DMS 273 (cell line): ENCODE measurements around the gene PRR5L.
A peak's percentile ranks its signal among the peaks of the same experiment; 100 is the strongest.

ENCODE experiments used
- DNase-seq: peaks from one replicate; lab custom pipeline; 2025; ENCODE audit not compliant: unreplicated experiment; lab: John Stamatoyannopoulos, UW

PRR5L gene

GRCh38 chr11:36427876-36428275 lies 131.8 kb downstream of the PRR5L start:
- DNase-seq = no peak

DNA sequence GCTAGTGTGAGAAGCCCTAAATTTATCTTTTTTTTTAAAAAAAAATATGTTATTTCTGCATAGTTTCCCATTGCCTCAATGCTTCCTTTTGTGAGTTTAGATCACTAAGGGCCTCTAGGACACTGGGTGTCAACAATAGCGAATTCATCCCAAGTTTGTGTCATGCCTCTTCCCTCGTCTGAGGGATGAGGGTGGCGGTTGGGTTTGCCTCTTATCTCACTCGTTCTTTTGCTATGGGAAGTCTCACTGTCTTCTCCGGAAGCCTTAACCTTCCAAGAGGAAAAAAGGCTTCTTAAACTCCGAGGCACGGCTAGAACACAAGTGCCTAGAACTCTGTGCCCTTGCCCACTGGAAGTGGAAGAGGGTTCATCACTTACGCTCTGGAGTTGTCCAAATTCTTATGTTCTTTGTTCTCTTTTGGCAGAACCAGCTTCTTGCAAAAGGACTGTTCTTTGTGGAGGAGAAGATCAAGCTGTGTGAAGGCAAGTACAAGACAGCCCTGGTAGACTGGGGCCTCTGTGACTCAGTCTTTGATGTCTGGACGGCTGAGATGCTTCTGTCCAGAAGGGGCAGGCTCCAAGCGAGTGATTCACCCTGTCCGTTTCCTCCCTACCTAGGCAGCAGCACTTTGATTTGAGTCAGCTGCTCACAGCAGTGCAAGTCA lies 135.5 kb downstream of the PRR5L start:
- no peak for DNase-seq

GRCh38 chr11:36432093-36432469 lies 136.0 kb downstream of the PRR5L start:
- no peak for DNase-seq

DNA sequence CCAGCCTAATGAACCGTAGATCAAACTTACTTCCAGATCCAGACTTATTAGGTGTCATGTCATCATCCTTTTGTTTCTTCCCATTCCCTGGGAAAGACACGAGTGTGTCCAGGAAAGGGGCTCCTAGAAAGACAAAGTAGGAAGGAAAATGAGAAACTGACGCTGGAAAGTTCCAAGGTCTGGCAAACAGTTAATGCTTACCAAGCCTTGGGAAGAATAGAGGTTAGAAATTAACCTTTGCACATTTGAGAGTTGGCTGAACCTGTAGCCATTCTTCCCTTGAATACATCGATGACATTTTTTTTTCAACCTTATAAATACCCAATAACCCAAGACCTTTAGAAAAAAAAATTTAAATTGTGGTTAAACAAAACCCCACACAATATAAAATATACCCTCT lies 136.7 kb downstream of the PRR5L start:
- no peak for DNase-seq

DNA sequence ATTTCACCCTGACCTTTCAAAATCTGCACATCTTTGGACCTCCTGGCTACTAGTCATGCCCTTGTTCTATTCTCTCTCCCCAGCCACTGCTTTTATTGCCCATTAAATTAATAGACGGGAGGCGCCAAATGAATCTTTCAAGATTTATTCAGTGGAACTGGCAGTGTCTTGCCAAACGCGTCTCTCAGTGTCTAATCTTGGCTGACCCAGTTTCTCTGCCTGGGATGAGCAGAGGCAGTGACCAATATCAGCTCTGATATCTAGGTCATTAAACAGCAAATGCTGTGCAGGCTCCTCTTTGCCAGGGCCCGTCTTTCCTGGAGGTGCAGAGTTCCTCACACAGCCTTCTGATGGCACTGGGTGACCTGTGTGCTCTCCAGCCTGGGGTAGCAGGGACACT lies 140.0 kb downstream of the PRR5L start:
- DNase-seq = no peak

- no peak for DNase-seq
These were observed 140.5 kb downstream of the PRR5L start for GRCh38 chr11:36436589-36436988.

GRCh38 chr11:36437413-36437812 lies 141.3 kb downstream of the PRR5L start:
- DNase-seq = no peak

- no peak for DNase-seq
These were observed 142.0 kb downstream of the PRR5L start for GRCh38 chr11:36438126-36438525.

GRCh38 chr11:36441610-36442208 lies 145.6 kb downstream of the PRR5L start:
- no peak for DNase-seq

DNA sequence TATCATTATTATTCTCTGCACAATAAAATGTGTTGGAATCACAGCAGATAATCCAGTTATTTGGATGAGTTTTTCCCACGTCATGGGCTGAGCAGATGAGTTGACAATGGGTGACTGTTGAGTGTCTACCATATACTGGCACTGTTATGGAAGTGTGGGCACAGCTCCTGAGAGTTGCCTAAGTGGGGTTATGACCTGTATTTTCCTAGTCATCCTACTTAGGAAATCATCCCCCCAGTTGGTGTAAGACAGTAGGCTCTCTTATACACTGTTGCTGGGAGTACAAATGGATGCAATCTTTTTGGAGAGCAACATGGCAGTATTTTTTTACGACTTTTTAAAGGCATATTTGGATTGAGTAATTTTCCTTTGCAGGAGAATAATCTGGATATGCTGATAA lies 147.6 kb downstream of the PRR5L start:
- no peak for DNase-seq

GRCh38 chr11:36446135-36446534 lies 150.0 kb downstream of the PRR5L start:
- DNase-seq = no peak

DNA sequence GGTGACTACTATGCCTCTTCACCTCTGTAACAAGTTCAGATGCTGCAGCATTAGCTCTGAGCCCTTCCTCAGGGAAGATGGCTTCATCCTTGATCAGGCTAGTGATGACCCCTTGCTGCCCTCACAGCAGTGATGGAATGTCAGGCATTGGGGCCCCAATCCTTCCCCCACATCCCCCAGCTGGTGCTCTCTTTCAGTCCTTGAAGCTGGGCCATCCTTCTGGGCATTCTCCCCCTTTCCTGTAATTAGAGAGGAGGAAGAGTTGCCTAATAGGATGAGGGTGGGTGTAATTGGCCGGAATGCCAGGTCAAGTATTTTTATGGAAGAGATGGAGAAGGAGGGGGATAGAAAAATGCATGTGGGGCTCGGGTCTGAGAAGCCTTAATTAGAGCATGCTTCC lies 151.4 kb downstream of the PRR5L start:
- no peak for DNase-seq

DNA sequence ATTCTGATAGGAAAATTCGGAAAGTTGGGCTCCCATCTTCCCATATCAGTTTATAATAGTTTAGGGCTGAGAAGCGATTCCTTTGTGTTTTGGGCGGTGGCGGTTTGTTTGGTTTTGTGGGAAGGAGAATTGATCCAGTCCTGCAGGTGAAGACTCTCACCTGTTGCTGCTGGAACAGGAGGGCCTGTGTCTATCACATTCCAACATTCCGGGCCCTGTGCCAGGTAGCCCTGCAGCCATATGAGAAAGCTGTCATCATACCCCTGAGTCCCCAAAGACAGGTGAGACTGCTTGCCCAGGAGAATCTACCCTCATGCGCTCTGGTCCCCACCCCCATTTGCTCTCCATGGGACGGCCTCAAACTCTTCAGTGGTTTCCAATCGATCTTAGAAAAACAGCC lies 151.9 kb downstream of the PRR5L start:
- DNase-seq = no peak

- no peak for DNase-seq
These were observed 153.5 kb downstream of the PRR5L start for GRCh38 chr11:36449561-36450096.

DNA sequence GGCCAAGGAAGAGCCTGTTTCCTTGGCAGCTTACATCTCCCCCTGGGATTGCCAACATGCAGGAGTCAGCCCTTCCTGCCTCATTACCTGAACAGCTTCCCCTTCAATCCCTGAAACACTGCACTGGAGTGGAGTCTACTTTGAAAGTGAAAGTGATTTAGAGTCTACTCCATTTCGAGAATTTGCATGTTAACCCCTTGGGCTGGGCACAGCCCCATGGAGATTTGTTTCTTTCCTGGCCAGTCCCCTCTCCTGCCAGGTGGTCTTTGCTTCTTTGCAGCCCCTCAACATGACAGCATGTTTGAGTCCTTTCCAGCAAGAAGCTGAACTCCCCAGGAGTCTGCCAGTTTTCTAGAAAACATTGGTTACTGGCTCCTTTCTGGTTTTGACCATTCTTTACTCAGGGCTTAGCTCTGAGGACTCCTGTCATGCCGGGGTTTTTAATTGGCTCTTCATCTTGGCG lies 154.1 kb downstream of the PRR5L start:
- DNase-seq = no peak

GRCh38 chr11:36451045-36451444 lies 155.0 kb downstream of the PRR5L start:
- no peak for DNase-seq

- DNase-seq = no peak
These were observed 155.6 kb downstream of the PRR5L start for GRCh38 chr11:36451681-36452080.

DNA sequence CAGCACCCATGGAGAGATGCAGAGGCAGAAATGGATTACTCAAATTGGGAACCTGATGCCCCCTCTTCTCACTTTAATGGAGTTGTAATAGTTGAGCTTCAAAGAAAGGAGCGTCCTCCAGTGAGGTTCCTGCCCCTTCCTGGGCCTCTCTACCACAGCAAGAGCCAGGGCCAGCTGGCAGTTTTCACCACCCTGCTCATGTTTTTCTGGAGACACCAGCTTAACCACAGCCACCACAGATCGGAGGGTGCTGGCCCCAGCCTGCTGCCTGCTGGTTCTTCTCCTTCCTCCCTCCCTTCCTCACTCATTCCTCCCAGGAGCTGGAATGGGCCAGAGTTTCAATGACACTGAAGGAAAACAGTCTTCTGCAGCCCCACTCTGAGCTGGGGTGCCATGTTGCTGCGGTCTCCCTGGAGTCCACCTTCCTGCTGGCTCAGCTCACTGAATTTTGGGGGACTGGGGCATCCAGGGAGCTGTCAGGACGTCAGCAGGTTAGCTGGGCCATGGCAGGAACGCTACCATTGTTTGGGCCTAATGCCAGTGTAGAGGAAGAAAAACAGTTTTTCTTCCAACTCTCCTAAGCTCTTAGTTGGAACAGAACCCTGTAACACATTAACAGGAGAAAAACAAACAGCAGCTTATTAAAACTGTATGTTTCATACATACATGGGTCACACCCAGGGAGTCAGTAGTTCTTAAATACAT lies 156.3 kb downstream of the PRR5L start:
- DNase-seq = peak; percentile 23

DNA sequence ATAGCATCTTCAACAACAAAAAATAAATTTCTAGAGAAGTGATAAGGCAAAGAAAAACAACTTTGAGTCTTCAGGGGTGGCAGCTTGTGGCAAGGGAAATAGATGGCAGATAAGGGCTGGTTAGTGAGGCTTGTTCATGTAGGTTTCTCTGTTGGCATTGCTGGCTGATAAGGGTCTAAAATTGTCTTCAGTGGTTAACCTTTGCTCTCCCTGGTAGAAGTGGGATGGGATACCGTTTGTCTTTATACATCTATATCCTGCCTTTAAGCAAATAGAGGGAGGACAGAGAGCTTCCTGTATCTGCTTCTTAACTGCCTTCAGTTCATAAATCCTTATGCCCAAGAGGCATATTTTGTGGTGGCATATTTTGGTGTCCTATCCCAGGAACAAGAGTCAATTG lies 156.9 kb downstream of the PRR5L start:
- no peak for DNase-seq

GRCh38 chr11:36453678-36454077 lies 157.6 kb downstream of the PRR5L start:
- DNase-seq = no peak

DNA sequence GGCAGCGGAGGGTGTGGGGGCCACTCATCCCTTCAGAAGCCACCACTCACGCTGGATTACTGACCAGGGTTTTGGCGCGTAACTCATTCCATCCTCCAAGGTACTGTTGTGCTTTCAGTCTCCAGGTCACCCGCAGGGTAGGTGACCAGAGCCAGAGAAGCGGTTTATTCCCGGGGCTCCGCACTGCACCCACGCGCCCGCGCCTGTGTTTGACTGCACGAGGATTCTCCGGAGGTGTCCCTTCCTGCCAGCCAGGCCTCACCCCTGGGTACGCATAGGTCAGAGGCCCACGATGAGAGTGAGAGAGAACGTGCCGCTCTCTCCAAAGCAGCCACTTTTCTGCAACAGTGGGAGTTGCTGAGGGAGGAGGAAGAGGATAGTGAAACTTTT lies 158.5 kb downstream of the PRR5L start:
- DNase-seq = no peak

GRCh38 chr11:36454941-36455631 lies 159.0 kb downstream of the PRR5L start:
- no peak for DNase-seq
